ENCODE data around the gene HOXA9.
A peak's percentile ranks its signal among the peaks of the same experiment; 100 is the strongest.

The HOXA9 gene

DNA sequence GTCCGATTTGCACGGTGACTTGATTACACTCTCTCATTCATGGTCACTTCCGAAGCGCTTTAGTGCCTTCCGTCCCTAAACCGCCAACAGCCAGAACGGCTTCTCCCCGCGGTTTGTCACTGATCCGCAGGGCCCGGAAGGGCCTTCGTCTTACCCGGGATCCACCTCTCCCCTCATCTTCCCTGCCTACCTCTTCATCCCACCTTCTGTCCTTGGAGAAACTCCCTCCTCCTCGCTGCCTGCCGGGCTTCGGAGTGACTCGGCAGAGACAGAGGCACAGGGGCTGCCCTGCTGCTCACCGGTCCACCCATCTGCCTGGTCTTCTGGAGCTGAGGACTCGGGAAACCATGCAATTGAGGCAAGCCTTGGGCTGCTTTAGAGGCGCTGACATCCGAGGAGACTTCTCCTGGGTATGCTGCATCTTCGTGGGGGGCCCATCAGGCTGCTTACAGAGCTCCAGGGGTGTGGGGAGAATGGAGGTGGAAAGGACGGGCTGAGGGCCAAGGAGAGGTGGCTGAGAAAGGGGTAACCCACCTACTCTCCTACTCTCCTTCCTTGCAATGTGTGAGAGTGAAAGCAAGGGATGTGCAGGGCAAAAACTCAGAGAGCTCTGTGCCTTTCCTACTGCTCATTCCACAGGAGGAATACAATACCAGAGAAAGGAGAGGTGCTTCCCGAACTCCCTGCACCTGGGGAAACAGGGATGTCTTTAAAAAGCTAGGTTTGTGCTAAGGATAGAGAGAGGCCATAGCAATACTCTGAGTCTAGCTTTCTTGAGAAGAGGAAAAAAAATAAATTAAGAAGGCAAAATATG, 20.7 kb upstream of the HOXA9 start:
- H3K4me3 ChIP-seq (ENCODE audit: low read length) = no peak overlapping the region

DNA sequence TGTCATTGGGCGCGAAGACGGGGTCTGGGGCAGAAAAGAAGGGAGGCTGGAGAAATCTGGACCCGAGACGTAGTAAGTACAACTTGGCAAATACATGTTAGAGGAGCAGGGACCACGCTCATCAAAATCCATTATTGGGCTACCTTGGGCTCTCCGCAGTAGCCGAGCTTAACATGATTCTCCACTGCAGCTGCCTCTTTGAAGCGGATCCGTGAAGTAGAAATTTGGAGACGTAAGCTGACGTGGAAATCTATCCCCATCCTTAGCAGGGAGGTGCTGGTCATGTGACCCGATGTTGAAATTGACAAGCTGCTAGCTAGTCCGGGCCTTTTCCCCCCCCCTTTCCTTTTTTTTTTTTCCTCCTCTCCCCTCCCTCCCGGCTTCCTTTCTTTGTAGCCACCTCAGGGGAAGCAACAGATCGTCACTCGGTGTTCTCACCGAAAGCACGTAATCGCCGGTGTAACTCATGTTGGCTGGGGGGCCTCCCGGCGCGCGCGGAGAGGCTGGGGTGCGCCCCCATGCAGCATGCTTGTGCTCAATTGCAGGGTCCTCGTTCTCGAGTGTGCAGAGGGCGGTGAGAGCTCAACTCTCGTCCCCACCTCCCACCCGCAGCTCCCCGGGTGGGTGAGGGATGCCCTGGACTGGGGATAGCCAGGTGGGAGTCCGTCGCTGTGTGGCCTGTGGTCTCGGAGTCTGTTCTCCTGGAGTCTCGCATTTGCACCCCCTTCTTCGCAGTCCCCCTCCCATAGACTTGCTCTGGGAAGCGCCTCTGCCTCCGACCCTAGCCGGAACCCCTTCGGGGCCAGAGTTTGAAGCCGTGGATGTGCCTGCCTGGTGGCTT, 19.9 kb upstream of the HOXA9 start, which contains the start of gene HOXA11:
Gene HOXA11 (minus strand): TSS at position 220 of the 841 bp plus-strand sequence. CDS start 88 bp downstream, at position 132.
- peak within 1 kb of the TSS; percentile 21 for H3K4me3 ChIP-seq (ENCODE audit: low read length)
- no peak for DNase-seq (ENCODE audit: low read depth)
- TF ChIP-seq CTCF (conservative IDR thresholded peaks at IDR 0.05; ENCODE audit: low read depth, low read length) = no peak

More for the DNA sequence above, 20.7 kb upstream of the HOXA9 start:
- DNase-seq (ENCODE audit: low read depth) = no peak
- TF ChIP-seq CTCF (conservative IDR thresholded peaks at IDR 0.05; ENCODE audit: low read depth, low read length) = no peak

GRCh38 chr7:27184337-27185012, 19.1 kb upstream of the HOXA9 start:
- DNase-seq (ENCODE audit: low read depth) = no peak

DNA sequence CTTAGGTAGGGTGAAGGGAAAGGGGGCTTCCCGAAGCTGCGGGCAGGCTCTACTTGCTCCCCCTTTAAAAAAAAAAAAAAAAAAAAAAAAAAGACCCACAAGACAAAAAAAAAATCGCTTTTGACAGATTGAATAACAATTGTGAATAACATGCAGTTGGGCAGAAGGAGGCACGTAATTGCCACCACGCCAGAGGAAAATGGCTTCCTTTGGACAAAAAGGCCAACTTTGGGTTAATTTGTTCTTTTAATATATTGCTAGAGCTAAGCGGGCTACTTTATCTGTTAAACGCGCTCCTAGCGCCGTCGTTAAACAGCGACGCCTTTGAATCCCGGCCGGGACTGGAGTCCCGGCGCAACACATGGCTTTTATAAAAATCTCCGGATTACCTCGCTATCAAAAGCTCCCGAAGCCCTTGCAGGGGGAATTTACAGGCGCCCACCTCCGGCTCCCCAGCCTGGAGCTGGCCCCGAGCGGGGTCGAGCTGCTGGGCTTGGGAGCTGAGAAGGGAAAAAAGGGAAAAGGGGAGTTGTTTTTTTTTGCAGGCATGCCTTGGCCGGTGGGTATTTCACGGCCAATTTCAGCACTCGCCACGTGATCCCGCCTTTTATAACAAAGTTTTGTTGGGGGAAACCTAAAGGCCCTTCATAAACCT, 18.5 kb upstream of the HOXA9 start:
- TF ChIP-seq CTCF (conservative IDR thresholded peaks at IDR 0.05; ENCODE audit: low read depth, low read length) = no peak
- H3K4me3 ChIP-seq (ENCODE audit: low read length) = peak overlapping the region; percentile 21
- no peak for DNase-seq (ENCODE audit: low read depth)

More at GRCh38 chr7:27184337-27185012, 19.1 kb upstream of the HOXA9 start:
- peak overlapping the region; percentile 21 for H3K4me3 ChIP-seq (ENCODE audit: low read length)
- TF ChIP-seq CTCF (conservative IDR thresholded peaks at IDR 0.05; ENCODE audit: low read depth, low read length) = no peak

DNA sequence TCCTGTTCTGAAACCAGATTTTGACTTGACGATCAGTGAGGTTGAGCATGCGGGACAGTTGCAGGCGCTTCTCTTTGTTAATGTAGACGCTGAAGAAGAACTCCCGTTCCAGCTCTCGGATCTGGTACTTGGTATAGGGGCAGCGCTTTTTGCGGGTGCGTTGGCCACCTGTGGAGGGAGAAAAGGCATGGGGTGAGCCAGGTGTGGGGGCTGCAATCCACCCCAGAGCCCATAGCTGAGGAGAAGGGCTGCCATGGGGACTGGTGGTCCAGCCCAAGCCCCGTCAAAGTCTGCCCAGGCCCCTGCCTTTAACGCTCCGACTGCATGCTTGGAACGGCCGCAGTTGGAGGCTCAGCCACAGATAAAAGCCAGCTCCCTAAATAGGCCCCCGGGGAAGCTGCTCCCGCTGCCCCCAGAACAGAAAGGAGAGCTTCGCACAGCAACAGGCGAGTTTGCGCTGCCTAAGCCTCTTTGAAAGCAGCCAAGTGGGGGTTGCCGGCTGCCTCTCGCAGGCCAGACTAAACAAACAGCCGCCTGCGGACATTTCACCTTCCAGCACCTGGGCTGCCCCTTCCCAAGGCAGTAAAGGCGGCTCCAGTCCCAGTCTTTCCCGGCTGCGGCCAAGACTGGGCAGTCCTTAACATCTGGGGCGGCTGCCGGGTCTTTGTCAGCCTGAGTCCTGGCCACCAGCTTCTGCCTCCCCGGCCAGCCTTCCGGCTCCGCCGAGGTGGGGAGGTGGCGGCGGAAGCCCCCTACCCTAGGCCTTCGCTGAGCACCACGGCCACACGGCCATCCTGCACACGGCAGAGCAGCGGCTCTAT, 17.7 kb upstream of the HOXA9 start:
- DNase-seq (ENCODE audit: low read depth) = no peak
- no peak overlapping the region for H3K4me3 ChIP-seq (ENCODE audit: low read length)

More for the DNA sequence above, 17.7 kb upstream of the HOXA9 start:
- TF ChIP-seq CTCF (conservative IDR thresholded peaks at IDR 0.05; ENCODE audit: low read depth, low read length) = no peak
